Lower lobe of right lung (tissue), 2 donors: ENCODE data around the gene DNAI7. TPM values are rescaled to one million over a fixed set of nuclear protein-coding genes. Genes with fewer than 3 reads are reported as not detected.

Experiments used
- ATAC-seq, 2 donors: fragments of 200-7000 bp; cut with Tn5 transposase; one replicate each; pipeline ENCODE4 v1.9.1; 2020 to 2022; ENCODE audit warnings: mild to moderate bottlenecking in 2 of 2, moderate library complexity in 2 of 2
- DNase-seq: peaks from one replicate; pipeline ENCODE4 v3.0.0-alpha.2; 2020
- H3K27ac ChIP-seq: fragments of 200-600 bp; one replicate; pipeline ENCODE4 v1.8.0; 2022
- H3K27me3 ChIP-seq: fragments of 200-600 bp; one replicate; pipeline ENCODE4 v1.8.0; 2022; ENCODE audit warnings: low read depth
- H3K36me3 ChIP-seq: fragments of 200-600 bp; one replicate; pipeline ENCODE4 v1.8.0; 2022; ENCODE audit warnings: mild to moderate bottlenecking
- H3K4me1 ChIP-seq: fragments of 200-600 bp; one replicate; pipeline ENCODE4 v1.8.0; 2022
- H3K4me3 ChIP-seq: fragments of 200-600 bp; one replicate; pipeline ENCODE4 v1.8.0; 2022; ENCODE audit warnings: mild to moderate bottlenecking
- H3K9me3 ChIP-seq: fragments of 200-600 bp; one replicate; pipeline ENCODE4 v1.8.0; 2022
- CTCF ChIP-seq: fragments of 200-600 bp; IDR thresholded peaks from one replicate; pipeline ENCODE4 v1.8.0; 2022; ENCODE audit warnings: antibody characterized with exemption, mild to moderate bottlenecking
- intact Hi-C: fragments of 100-400 bp; cut with DNase I; formaldehyde crosslinking; loops from one replicate; pipeline ENCODE4 v1.11.0; 2022
- total RNA-seq: library from RNA; stranded (reverse); fragmentation: NEBNext Ultra II Directional; extraction: Animal tissue kit (Norgen Biotek cat#: 25700); gene quantifications from one replicate; pipeline ENCODE4 v1.2.1, GENCODE V29; 2021
- donor health status: DM: no; HTN: yes; CAD: no; lungs with severe emphysema.

The DNAI7 gene
- total RNA-seq, 1 donor from 2014 or later = 6.7 TPM

GRCh38 chr12:25100194-25101091 is 94.5 kb downstream of the DNAI7 start:
- DNase-seq = no peak
- no peak for ATAC-seq
- Histone ChIP-seq H3K4me3 (no peak overlapping the region), H3K27me3 (no peaks in the 10 kb centered on the region), H3K4me1 (no peaks in the 10 kb centered on the region), H3K9me3 (no peaks in the 10 kb centered on the region), H3K36me3 (peaks cover 13% of the 10 kb centered on the region), H3K27ac (no peak overlapping the region)
- intact Hi-C loops = no loop called here
- no peak for TF ChIP-seq CTCF

DNA sequence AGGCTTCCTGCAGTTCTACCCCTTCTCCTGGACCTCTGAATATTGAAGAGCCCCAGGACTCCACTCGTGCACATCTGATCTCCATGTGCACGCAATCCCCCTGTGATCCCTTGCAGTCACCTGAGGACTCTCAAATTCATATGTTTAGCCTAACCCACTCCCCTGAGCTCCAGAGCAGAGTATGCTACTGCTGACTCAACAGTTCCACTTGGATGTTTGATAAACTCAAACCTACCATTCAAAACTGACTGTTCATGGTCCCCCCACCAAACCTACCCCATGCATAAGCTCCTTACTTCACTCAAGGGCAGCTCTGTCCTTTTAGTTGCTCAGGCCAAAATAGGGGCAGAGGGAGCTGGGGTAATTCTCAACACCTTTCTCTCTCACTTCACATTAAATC is 96.0 kb downstream of the DNAI7 start:
- DNase-seq (no peak), ATAC-seq (no peak)
- intact Hi-C loops = no loop called here
- Histone ChIP-seq H3K4me3 (no peak overlapping the region), H3K9me3 (peaks cover 4% of the 10 kb centered on the region), H3K36me3 (peaks cover 13% of the 10 kb centered on the region), H3K4me1 (no peaks in the 10 kb centered on the region), H3K27ac (no peak overlapping the region), H3K27me3 (no peaks in the 10 kb centered on the region)
- TF ChIP-seq CTCF = no peak

- peaks cover 3% of the 10 kb centered on the region for H3K36me3 ChIP-seq
- ATAC-seq (peak; percentile 27 to 67), DNase-seq (no peak)
- no peak overlapping the region for H3K27ac ChIP-seq
- no peaks in the 10 kb centered on the region for H3K27me3 ChIP-seq
- no peak overlapping the region for H3K4me3 ChIP-seq
- intact Hi-C loops = no loop called here
- H3K9me3 ChIP-seq = peaks cover 6% of the 10 kb centered on the region
- no peak for TF ChIP-seq CTCF
- H3K4me1 ChIP-seq = no peaks in the 10 kb centered on the region
Observed at GRCh38 chr12:25089738-25090137, 105.2 kb downstream of the DNAI7 start.

DNA sequence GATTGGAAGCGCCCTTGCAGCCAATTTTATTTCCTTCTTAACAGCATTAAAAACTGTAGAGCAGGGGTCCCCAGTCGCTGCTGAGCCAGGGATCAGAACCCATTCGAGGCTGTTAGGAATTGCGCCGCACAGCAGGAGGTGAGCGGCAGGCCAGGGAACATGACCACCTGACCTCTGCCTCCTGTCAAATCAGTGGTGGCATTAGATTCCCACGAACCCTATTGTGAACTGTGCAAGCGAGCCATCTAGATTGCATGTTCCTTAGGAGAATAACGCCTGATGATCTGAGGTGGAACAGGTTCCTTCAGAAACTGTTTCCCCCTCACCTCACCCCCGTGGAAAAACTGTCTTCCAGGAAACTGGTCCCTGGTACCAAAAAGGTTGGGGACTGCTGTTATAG is 107.4 kb downstream of the DNAI7 start:
- TF ChIP-seq CTCF = no peak
- no peaks in the 10 kb centered on the region for H3K9me3 ChIP-seq
- intact Hi-C loops = no loop called here
- no peak overlapping the region for H3K4me3 ChIP-seq
- H3K27ac ChIP-seq = no peak overlapping the region
- no peak for DNase-seq
- no peaks in the 10 kb centered on the region for H3K27me3 ChIP-seq
- peaks cover 3% of the 10 kb centered on the region for H3K36me3 ChIP-seq
- no peak for ATAC-seq
- H3K4me1 ChIP-seq = no peaks in the 10 kb centered on the region

DNA sequence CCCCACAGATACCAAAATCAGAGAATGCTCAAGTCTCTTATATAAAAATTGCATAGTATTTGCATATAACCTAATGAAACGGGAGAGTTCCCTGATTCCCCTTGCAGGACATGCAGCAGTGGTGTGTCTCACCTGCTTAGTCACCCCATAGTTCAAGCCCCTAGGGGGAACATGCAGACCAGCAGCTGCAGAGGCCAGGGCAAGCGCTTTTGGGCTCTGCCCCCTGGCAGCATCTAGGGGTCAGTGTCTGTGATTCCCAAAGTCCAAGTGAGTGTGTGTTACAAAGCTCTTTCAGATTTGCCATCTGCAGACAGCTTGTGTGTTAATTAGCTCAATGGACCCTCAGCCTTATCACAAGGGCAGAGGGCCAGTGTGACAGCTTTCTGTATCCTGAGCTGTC is 110.1 kb downstream of the DNAI7 start:
- no peaks in the 10 kb centered on the region for H3K9me3 ChIP-seq
- DNase-seq = no peak
- no peaks in the 10 kb centered on the region for H3K27me3 ChIP-seq
- H3K36me3 ChIP-seq = peaks cover 7% of the 10 kb centered on the region
- TF ChIP-seq CTCF = no peak
- H3K4me3 ChIP-seq = no peak overlapping the region
- no peaks in the 10 kb centered on the region for H3K4me1 ChIP-seq
- no peak overlapping the region for H3K27ac ChIP-seq
- intact Hi-C loops = no loop called here
- no peak for ATAC-seq
